ENCODE data around the gene C10orf62. TPM values are rescaled to one million over a fixed set of nuclear protein-coding genes. Genes with fewer than 3 reads are reported as not detected.

C10orf62 gene
- total RNA-seq, 4 donors from 2014 or later: not detected

DNA sequence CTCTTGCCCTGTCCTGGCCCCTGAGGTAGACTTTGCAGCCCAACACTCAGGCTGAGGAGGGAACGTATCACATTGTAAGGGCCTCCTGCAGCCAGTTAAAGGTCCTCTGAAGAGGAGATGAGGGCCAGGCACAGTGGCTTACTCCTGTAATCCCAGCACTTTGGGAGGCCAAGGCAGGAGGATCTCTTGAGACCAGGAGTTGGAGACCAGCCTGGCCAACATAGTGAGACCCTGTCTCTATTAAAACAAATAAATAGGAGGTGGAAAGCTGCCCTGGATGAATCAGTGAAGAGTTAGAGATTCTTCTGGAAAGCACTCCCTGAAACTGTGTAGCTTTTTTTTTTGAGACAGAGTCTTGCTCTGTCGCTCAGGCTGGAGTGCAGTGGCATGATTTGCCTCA is 2.3 kb upstream of the C10orf62 start:
- intact Hi-C loops (cut with DNase I; ENCODE audit: low total_unique reads): no loop called here

DNA sequence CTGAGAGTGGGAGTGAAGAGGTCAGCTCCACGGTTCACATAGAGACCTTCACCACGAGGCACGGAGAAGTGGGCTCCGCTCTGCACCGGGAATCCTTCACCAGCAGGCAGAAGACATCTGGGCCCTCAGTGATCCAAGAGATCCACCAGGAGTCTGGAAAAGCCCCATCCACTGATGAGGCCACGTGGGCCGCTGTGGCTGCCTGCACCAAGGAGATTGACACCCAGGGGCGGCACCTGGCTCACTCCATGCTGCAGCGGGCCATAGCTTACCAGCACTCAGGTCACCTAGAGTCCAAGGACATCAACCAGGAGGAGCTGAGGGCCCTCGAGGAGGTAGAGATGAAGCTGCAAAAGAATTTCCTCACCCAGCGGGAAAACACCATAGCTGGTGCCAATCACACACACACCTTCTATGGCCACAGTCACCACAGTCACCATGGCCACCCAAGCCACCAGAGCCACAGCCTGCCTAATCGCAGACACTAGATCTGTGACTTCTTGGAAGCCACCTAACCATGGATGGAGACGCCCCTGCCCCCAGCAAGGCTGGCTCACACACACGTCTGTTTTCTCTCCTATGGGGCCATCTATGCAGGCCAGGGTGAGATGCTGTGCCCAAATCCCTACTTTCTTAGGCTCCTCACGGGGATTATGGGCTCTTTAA is 694 bp downstream of the C10orf62 start:
- in situ Hi-C loops (cut with MboI; ENCODE audit: low pct_ligation_motif_present in 1 of 4, low pct_unique_long_range_greater_than_20kb in 1 of 4, low sequenced_read_pairs in 3 of 4): no loop called here
- no peak for DNase-seq
- TF ChIP-seq, protein P1, sequence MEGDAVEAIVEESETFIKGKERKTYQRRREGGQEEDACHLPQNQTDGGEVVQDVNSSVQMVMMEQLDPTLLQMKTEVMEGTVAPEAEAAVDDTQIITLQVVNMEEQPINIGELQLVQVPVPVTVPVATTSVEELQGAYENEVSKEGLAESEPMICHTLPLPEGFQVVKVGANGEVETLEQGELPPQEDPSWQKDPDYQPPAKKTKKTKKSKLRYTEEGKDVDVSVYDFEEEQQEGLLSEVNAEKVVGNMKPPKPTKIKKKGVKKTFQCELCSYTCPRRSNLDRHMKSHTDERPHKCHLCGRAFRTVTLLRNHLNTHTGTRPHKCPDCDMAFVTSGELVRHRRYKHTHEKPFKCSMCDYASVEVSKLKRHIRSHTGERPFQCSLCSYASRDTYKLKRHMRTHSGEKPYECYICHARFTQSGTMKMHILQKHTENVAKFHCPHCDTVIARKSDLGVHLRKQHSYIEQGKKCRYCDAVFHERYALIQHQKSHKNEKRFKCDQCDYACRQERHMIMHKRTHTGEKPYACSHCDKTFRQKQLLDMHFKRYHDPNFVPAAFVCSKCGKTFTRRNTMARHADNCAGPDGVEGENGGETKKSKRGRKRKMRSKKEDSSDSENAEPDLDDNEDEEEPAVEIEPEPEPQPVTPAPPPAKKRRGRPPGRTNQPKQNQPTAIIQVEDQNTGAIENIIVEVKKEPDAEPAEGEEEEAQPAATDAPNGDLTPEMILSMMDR (IDR thresholded peaks at IDR 0.05): no peak
- TF ChIP-seq EP300 (IDR thresholded peaks at IDR 0.05; ENCODE audit: low read depth): no peak
- TF ChIP-seq POLR2A (IDR thresholded peaks at IDR 0.05): no peak
- no peak for TF ChIP-seq POLR2AphosphoS5 (IDR thresholded peaks at IDR 0.05)
- intact Hi-C loops (cut with DNase I; ENCODE audit: low total_unique reads): no loop called here
- H3K36me3 ChIP-seq: no peaks in the 10 kb centered on the region
- H3K4me1 ChIP-seq: no peaks in the 10 kb centered on the region
- H3K9me3 ChIP-seq: no peaks in the 10 kb centered on the region
- no peaks in the 10 kb centered on the region for H3K27me3 ChIP-seq
- H3K4me3 ChIP-seq: no peak overlapping the region
- no peak overlapping the region for H3K27ac ChIP-seq
- WGBS, 2 donors (ENCODE audit: low coverage in 1 of 2): 83% methylated on average over 15 of the region's 15 CpGs; no CpG with 5 or more reads in 1 of the 2 donors

More for the DNA sequence above, 2.3 kb upstream of the C10orf62 start:
- Histone ChIP-seq H3K4me1 (no peaks in the 10 kb centered on the region), H3K27me3 (no peaks in the 10 kb centered on the region), H3K4me3 (no peak overlapping the region), H3K27ac (no peak overlapping the region), H3K9me3 (no peaks in the 10 kb centered on the region), H3K36me3 (no peaks in the 10 kb centered on the region)
- DNase-seq: no peak
- in situ Hi-C loops (cut with MboI; ENCODE audit: low pct_ligation_motif_present in 1 of 4, low pct_unique_long_range_greater_than_20kb in 1 of 4, low sequenced_read_pairs in 3 of 4): no loop called here
- TF ChIP-seq POLR2A (IDR thresholded peaks at IDR 0.05) (no peak), EP300 (IDR thresholded peaks at IDR 0.05; ENCODE audit: low read depth) (no peak), POLR2AphosphoS5 (IDR thresholded peaks at IDR 0.05) (no peak)
- TF ChIP-seq, protein P1 (IDR thresholded peaks at IDR 0.05): no peak
- 17 to 90% methylated on average over 1 to 2 of the region's 2 CpGs for WGBS, 2 donors (ENCODE audit: low coverage in 1 of 2)

DNA sequence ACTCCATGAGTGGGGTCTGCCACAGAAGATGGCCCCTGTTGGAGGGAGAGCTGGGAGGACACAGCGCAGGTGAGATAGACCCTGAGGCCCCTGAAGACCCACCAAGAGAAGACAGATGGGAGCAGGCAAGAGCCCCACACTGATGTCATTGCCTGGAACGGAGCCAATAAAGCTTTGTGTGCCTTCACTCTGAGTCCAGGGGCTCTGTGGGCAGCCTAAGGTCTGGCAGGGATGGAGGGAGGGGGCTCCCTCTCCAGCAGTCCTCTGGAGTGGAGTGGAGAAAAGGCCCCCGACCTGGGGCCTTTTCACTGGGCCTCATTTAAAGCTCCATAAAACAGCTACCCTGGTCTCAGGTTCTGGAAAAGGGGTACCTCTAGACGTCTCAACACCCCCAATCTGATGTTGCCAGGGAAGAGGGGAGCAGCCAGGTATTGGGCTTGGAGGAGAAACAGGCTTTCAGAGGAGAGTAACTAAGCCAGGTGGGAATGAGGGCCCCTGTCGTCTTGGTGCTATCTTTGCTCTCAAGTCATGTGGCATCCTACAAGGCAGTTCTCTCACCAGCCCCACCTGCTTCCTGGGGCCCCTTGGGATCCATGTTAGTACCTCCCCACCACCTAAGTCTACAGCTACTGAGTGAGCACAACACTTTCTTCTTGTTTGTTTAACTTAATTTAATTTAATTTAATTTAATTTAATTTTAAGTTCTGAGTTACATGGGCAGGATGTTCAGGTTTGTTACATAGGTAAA is 1.4 kb downstream of the C10orf62 start:
- Histone ChIP-seq H3K4me1 (peaks cover 0 to 3% (median 0%) of the 10 kb centered on the region in 4 donors), H3K36me3 (no peaks in the 10 kb centered on the region), H3K4me3 (no peak overlapping the region), H3K27me3 (no peaks in the 10 kb centered on the region), H3K27ac (no peak overlapping the region), H3K9me3 (no peaks in the 10 kb centered on the region)
- 74 to 100% methylated on average over 1 to 5 of the region's 5 CpGs for WGBS, 2 donors (ENCODE audit: low coverage in 1 of 2)
- DNase-seq: no peak
- in situ Hi-C loops (cut with MboI; ENCODE audit: low pct_ligation_motif_present in 1 of 4, low pct_unique_long_range_greater_than_20kb in 1 of 4, low sequenced_read_pairs in 3 of 4): no loop called here
- TF ChIP-seq, protein P1 (IDR thresholded peaks at IDR 0.05): no peak
- TF ChIP-seq EP300 (IDR thresholded peaks at IDR 0.05; ENCODE audit: low read depth) (no peak), POLR2A (IDR thresholded peaks at IDR 0.05) (no peak), POLR2AphosphoS5 (IDR thresholded peaks at IDR 0.05) (no peak)
- intact Hi-C loops (cut with DNase I; ENCODE audit: low total_unique reads): no loop called here

GRCh38 chr10:97593421-97593820 is 3.9 kb downstream of the C10orf62 start:
- Histone ChIP-seq H3K4me3 (no peak overlapping the region), H3K9me3 (no peaks in the 10 kb centered on the region), H3K27me3 (no peaks in the 10 kb centered on the region), H3K36me3 (no peaks in the 10 kb centered on the region), H3K27ac (peak overlapping the region in 1 of 4 donors; percentile 45), H3K4me1 (peaks cover 3 to 10% (median 5%) of the 10 kb centered on the region in 4 donors)
- 73 to 77% methylated on average over 4 of the region's 4 CpGs for whole genome bisulfite sequencing, 2 donors (ENCODE audit: low coverage in 1 of 2)
- in situ Hi-C loops (cut with MboI; ENCODE audit: low pct_ligation_motif_present in 1 of 4, low pct_unique_long_range_greater_than_20kb in 1 of 4, low sequenced_read_pairs in 3 of 4) (no loop called here), intact Hi-C loops (cut with DNase I; ENCODE audit: low total_unique reads) (no loop called here)
- TF ChIP-seq EP300 (IDR thresholded peaks at IDR 0.05; ENCODE audit: low read depth): no peak
- TF ChIP-seq POLR2AphosphoS5 (IDR thresholded peaks at IDR 0.05): no peak
- TF ChIP-seq, protein P1 (IDR thresholded peaks at IDR 0.05): no peak
- no peak for TF ChIP-seq POLR2A (IDR thresholded peaks at IDR 0.05)
- no peak for DNase-seq

Data from transverse colon (tissue), 4 donors.